ENCODE data around the gene VWA2.

DNA sequence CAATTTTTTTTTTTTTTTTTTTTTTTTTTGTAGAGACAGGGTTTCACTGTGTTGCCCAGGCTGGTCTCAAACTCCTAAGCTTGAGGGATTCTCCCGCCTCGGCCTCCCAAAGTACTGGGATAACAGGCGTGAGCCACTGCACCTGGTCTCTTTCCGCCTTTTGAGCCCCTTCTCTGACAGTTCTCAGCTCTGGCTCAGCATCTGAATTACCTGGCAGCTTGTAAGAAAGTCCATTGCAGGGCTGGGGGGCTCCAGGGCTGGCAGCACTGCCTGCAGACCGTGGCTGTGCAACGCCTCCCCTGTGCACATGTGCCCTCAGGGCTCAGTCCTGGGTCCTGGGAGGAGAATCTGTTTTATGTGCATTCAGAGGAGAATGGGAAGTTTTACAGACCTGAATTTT, 37.6 kb downstream of the VWA2 start:
- no peak for TF ChIP-seq CTCF (IDR thresholded peaks at IDR 0.05)
- no peak for TF ChIP-seq EZH2 (IDR thresholded peaks at IDR 0.05; ENCODE audit: borderline replicate concordance, insufficient read depth, low read depth, low read length, poor library complexity, severe bottlenecking)

Data from B cell (primary cell).